ENCODE results near the gene ACTMAP.

- TF ChIP-seq POLR2A (IDR thresholded peaks at IDR 0.05; ENCODE audit: low read depth, low read length) (no peak), POLR2AphosphoS5 (IDR thresholded peaks at IDR 0.05; ENCODE audit: low read depth, low read length) (no peak), TAF1 (IDR thresholded peaks at IDR 0.05; ENCODE audit: borderline replicate concordance, low read depth, low read length) (no peak)
Observed at GRCh38 chr19:40737102-40737644, 13.1 kb downstream of the ACTMAP start.

All from GM12892 (cell line).